22Rv1 (cell line): Measurements from ENCODE around the gene CDH8.

Source experiments
- H3K27ac ChIP-seq: fragments of 450-650 bp; 2 replicates; pipeline ENCODE4 v1.5.1; 2017
- ZFX ChIP-seq: fragments of 450-650 bp; IDR thresholded peaks from 2 replicates; pipeline ENCODE4 v1.6.1; 2017; ENCODE audit warnings: antibody characterized with exemption, borderline replicate concordance
- TF ChIP-seq, protein P1 (sequence below): fragments of 450-650 bp; IDR thresholded peaks from 2 replicates; pipeline ENCODE4 v1.5.1; 2017; ENCODE audit warnings: mild to moderate bottlenecking

The CDH8 gene

DNA sequence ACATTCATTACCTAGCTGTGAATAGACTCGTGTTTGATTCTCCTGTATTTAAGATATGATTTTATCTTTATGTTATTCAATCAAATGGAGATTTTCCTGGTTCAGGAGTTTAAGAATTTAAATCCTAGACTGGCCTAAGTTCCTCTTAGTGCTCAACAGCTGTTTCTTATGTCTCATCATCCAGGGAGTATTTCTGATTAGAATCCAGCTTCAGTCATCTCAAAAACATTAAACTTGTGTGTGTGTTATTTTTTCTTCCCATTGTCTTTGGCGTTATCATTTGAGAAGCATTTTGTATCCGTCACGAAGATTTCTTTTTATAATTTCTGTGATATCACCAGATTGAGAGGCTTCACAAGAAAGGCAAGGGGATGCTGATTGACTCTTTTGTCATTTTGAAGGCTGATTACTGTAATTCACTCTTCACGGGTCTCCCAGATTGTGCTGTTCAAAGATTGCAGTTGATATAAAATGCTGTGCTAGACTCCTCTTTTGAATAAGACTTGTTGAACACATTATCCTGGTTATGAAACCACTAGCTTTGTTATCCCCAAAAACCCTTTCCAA is 204.8 kb downstream of the CDH8 start:
- no peak overlapping the region for H3K27ac ChIP-seq
- TF ChIP-seq, protein P1, sequence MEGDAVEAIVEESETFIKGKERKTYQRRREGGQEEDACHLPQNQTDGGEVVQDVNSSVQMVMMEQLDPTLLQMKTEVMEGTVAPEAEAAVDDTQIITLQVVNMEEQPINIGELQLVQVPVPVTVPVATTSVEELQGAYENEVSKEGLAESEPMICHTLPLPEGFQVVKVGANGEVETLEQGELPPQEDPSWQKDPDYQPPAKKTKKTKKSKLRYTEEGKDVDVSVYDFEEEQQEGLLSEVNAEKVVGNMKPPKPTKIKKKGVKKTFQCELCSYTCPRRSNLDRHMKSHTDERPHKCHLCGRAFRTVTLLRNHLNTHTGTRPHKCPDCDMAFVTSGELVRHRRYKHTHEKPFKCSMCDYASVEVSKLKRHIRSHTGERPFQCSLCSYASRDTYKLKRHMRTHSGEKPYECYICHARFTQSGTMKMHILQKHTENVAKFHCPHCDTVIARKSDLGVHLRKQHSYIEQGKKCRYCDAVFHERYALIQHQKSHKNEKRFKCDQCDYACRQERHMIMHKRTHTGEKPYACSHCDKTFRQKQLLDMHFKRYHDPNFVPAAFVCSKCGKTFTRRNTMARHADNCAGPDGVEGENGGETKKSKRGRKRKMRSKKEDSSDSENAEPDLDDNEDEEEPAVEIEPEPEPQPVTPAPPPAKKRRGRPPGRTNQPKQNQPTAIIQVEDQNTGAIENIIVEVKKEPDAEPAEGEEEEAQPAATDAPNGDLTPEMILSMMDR: no peak
- TF ChIP-seq ZFX: no peak

DNA sequence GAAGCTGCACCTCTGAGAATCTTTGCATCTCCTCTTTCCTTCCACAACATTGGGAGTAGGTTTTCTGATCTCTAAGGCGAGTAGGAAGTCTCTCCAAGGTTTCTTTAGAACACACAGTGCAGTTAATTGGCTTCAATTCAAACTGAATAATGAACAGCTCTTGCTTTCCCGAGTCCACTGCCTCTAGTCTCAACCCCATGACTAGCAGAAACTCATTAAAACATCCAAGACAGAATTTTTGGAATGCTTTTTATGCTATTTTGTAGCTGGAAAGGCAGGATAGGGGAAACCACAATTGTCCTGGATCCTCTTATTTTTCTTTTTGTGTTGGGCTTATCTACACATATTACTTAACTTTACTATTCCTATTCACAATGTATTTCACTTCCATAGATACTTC is 206.6 kb downstream of the CDH8 start:
- no peak overlapping the region for H3K27ac ChIP-seq
- TF ChIP-seq, protein P1: no peak
- no peak for TF ChIP-seq ZFX

DNA sequence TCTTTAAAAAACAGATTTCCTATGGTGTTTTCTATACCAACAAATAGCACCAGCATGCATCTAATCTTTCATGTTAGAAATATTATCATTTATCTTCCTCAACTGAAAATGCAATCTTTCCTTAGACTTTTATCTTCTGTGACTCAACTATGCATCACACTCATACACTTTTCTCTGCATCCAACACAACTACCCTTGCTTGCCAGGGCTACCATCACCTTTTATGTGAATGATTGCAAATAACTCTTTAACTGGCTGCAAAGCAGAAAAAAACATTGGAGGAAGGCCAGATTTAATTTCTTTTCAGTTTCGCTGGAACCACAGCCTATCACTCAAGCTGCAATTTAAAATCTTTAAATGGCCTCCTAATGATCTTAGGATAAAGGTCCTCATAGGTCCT is 212.9 kb downstream of the CDH8 start:
- no peak for TF ChIP-seq ZFX
- TF ChIP-seq, protein P1: no peak
- H3K27ac ChIP-seq: no peak overlapping the region

DNA sequence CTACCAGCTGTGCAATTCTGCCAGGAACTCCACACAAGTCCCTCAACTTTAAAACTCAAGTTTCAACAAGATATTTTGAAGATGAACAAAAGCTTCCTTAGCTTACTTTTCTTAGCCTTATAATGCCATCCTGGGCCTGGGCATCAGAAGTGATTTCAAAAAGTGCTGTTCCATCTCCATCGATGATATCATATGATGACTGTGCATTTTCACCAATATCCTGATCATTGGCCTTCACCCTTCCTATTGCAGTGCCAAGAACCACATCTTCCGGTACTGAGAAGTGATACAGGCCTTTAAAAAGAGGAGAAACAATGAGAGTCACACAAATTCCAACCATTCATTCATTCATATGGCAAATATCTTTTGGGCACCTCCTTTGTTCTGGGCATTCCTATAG is 215.4 kb downstream of the CDH8 start:
- TF ChIP-seq, protein P1: no peak
- TF ChIP-seq ZFX: no peak
- no peak overlapping the region for H3K27ac ChIP-seq

DNA sequence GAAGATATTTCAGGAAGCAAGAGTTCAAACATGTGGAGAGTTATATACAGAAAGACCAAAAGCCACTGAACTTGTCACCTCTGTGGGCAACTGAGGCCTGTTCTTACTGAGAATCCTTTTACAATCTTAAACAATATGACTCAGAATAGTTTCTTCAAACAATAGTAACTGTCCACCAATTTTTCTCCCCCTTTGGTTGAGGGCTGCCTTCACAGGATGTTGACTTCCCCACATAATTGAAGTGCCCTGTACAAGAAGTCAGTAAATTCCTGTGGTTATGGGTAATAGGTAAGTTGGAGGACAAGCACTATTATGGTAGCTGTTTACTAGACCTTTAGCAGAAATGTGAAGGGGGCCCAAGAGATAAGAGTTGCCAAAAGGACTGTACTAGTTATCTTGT is 215.8 kb downstream of the CDH8 start:
- TF ChIP-seq ZFX: no peak
- TF ChIP-seq, protein P1: no peak
- H3K27ac ChIP-seq: no peak overlapping the region

DNA sequence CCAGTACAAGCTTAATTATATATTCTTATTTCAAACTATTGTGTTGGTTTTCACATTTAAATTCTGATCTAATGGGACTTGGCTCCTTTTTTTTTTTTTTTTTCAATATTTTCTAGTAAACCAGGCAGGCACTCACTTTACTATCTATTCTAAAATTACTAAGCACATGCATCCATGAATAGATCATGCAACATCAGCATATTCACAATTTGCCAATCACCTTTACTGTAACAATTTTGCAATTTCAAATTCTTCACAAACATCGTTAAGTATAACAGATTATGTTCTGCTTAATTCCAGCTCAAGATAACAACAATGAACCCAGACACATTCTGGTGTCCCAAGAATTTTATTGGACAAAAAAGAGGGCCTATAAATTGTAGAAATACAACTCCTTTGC is 217.4 kb downstream of the CDH8 start:
- TF ChIP-seq, protein P1: no peak
- no peak overlapping the region for H3K27ac ChIP-seq

DNA sequence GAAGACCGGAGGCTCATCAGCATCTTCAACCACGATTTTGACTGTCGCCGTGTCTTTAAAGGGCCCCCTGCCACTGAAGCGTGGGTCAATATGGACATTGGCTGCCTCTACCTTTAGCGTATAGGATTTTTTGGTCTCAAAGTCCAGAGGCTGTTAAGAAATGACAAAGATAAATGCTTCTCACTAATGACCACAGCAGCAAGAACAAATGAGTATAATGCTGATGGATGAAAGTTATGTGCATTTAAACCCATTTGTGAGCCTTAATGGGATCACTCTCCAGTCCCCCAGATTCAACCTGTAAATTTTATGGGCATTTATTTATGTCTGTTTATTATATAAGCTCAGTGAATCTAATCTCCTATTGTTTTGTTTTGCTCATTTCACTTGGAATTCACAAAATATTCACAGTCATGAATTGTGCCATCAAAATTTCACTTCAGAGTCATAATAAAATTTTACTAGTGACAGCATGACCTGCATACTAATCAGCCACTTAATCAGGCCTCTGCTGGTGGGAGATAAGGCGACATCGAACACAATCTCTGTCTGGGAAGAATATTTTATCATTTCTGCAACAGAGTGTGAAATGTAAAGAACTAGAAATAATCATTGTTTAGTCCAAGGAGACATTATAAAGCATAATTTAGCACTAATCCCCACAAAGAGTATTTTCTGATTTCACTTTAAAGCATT is 218.5 kb downstream of the CDH8 start:
- TF ChIP-seq ZFX: no peak
- TF ChIP-seq, protein P1: no peak
- no peak overlapping the region for H3K27ac ChIP-seq
